GM19099 (cell line): ENCODE data around the gene CZIB.

ENCODE experiments used
- POLR2A ChIP-seq: IDR thresholded peaks from 3 replicates; pipeline ENCODE4 v1.6.1; 2011; ENCODE audit warnings: low read depth; ENCODE audit not compliant: insufficient read length; ENCODE audit errors: extremely low read depth

The CZIB gene

GRCh38 chr1:53206735-53207379 is 13.6 kb downstream of the CZIB start:
- TF ChIP-seq POLR2A: no peak

- no peak for TF ChIP-seq POLR2A
These were observed 17.0 kb downstream of the CZIB start for GRCh38 chr1:53203466-53203865.

- TF ChIP-seq POLR2A: no peak
These were observed 22.2 kb downstream of the CZIB start for GRCh38 chr1:53198241-53198651.

GRCh38 chr1:53197291-53198200 is 22.9 kb downstream of the CZIB start:
- no peak for TF ChIP-seq POLR2A

GRCh38 chr1:53196485-53197290 is 23.7 kb downstream of the CZIB start, which contains the start of gene CPT2:
Gene CPT2 (plus strand): TSS chr1:53196824. CDS start chr1:53196944, 120 bp downstream.
- peak; percentile 97 for TF ChIP-seq POLR2A

- TF ChIP-seq POLR2A: no peak
These were observed 24.4 kb downstream of the CZIB start for GRCh38 chr1:53196017-53196484.

GRCh38 chr1:53195246-53196016 is 25.0 kb downstream of the CZIB start:
- no peak for TF ChIP-seq POLR2A

GRCh38 chr1:53190210-53190611 is 30.2 kb downstream of the CZIB start:
- no peak for TF ChIP-seq POLR2A

GRCh38 chr1:53189061-53189460 is 31.4 kb downstream of the CZIB start:
- TF ChIP-seq POLR2A: no peak

GRCh38 chr1:53188099-53188498 is 32.3 kb downstream of the CZIB start:
- no peak for TF ChIP-seq POLR2A

GRCh38 chr1:53187401-53187800 is 33.0 kb downstream of the CZIB start:
- TF ChIP-seq POLR2A: no peak

GRCh38 chr1:53186533-53186932 is 33.9 kb downstream of the CZIB start:
- no peak for TF ChIP-seq POLR2A

- no peak for TF ChIP-seq POLR2A
These were observed 37.1 kb downstream of the CZIB start for GRCh38 chr1:53183095-53183990.

GRCh38 chr1:53182716-53183094 is 37.7 kb downstream of the CZIB start:
- TF ChIP-seq POLR2A: no peak

GRCh38 chr1:53182111-53182593 is 38.3 kb downstream of the CZIB start:
- TF ChIP-seq POLR2A: no peak
